A549 (cell line): Measurements from ENCODE around the gene TAS1R3.

Experiments
- CTCF ChIP-seq: fragments of >200 bp; sonication (Bioruptor Twin); formaldehyde crosslinking; IDR thresholded peaks from 3 replicates; pipeline ENCODE4 v1.5.1; 2016
- USF2 ChIP-seq: fragments of 450-650 bp; IDR thresholded peaks from 2 replicates; pipeline ENCODE4 v1.6.1; 2014; ENCODE audit warnings: antibody characterized with exemption

GRCh38 chr1:1361982-1362423 is 30.9 kb downstream of the TAS1R3 start:
- no peak for TF ChIP-seq CTCF
- no peak for TF ChIP-seq USF2
